ENCODE data around the gene ZNF548.

Gene ZNF548

GRCh38 chr19:57389730-57390598, at the start of gene ZNF548:
TSS of gene ZNF548 (plus strand) at chr19:57389854. CDS start at chr19:57390100, 246 bp downstream.
- Histone ChIP-seq H3K27ac (ENCODE audit: poor library complexity, severe bottlenecking) (peak within 1 kb of the TSS; percentile 32), H3K36me3 (ENCODE audit: low read depth) (peaks cover 18% of the 10 kb centered on the region), H3K4me1 (ENCODE audit: insufficient read depth, poor library complexity, severe bottlenecking) (peaks cover 11% of the 10 kb centered on the region), H3K9me3 (ENCODE audit: severe bottlenecking) (no peaks in the 10 kb centered on the region), H3K4me3 (ENCODE audit: severe bottlenecking) (peak within 1 kb of the TSS; percentile 67), H3K27me3 (ENCODE audit: insufficient read depth, poor library complexity, severe bottlenecking) (no peaks in the 10 kb centered on the region)
- peak; percentile 98 for ATAC-seq (ENCODE audit: low read depth)
- DNase-seq (ENCODE audit: low spot score) = peak; percentile 95
- TF ChIP-seq, protein P1, sequence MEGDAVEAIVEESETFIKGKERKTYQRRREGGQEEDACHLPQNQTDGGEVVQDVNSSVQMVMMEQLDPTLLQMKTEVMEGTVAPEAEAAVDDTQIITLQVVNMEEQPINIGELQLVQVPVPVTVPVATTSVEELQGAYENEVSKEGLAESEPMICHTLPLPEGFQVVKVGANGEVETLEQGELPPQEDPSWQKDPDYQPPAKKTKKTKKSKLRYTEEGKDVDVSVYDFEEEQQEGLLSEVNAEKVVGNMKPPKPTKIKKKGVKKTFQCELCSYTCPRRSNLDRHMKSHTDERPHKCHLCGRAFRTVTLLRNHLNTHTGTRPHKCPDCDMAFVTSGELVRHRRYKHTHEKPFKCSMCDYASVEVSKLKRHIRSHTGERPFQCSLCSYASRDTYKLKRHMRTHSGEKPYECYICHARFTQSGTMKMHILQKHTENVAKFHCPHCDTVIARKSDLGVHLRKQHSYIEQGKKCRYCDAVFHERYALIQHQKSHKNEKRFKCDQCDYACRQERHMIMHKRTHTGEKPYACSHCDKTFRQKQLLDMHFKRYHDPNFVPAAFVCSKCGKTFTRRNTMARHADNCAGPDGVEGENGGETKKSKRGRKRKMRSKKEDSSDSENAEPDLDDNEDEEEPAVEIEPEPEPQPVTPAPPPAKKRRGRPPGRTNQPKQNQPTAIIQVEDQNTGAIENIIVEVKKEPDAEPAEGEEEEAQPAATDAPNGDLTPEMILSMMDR (IDR thresholded peaks at IDR 0.05; ENCODE audit: poor library complexity, severe bottlenecking) = peak; percentile 21

DNA sequence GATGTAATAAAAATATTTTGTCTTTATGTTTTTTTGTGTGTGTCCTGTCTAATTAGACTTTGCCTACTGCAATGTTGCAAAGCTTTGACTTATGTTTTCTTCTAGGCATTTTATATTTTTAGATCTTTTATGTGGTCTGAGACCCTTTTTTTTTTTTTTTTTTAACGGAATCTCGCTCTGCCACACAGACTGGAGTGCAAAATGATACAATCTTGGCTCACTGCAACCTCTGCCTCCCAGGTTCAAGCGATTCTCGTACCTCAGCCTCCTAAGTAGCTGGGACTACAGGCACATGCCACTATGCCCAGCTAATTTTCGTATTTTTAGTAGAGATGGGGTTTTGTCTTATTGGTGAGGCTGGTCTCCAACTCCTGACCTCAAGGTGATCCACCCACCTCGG, 47.1 kb upstream of the ZNF548 start:
- Histone ChIP-seq H3K27ac (ENCODE audit: poor library complexity, severe bottlenecking) (no peak overlapping the region), H3K9me3 (ENCODE audit: severe bottlenecking) (no peaks in the 10 kb centered on the region), H3K4me1 (ENCODE audit: insufficient read depth, poor library complexity, severe bottlenecking) (no peaks in the 10 kb centered on the region), H3K36me3 (ENCODE audit: low read depth) (no peaks in the 10 kb centered on the region), H3K27me3 (ENCODE audit: insufficient read depth, poor library complexity, severe bottlenecking) (no peaks in the 10 kb centered on the region), H3K4me3 (ENCODE audit: severe bottlenecking) (no peak overlapping the region)
- TF ChIP-seq, protein P1 (IDR thresholded peaks at IDR 0.05; ENCODE audit: poor library complexity, severe bottlenecking) = no peak
- no peak for ATAC-seq (ENCODE audit: low read depth)
- DNase-seq (ENCODE audit: low spot score) = no peak

GRCh38 chr19:57348136-57348535, 41.5 kb upstream of the ZNF548 start:
- no peaks in the 10 kb centered on the region for H3K27me3 ChIP-seq (ENCODE audit: insufficient read depth, poor library complexity, severe bottlenecking)
- H3K9me3 ChIP-seq (ENCODE audit: severe bottlenecking) = no peaks in the 10 kb centered on the region
- no peak overlapping the region for H3K27ac ChIP-seq (ENCODE audit: poor library complexity, severe bottlenecking)
- peaks cover 1% of the 10 kb centered on the region for H3K36me3 ChIP-seq (ENCODE audit: low read depth)
- TF ChIP-seq, protein P1 (IDR thresholded peaks at IDR 0.05; ENCODE audit: poor library complexity, severe bottlenecking) = no peak
- ATAC-seq (ENCODE audit: low read depth) (no peak), DNase-seq (ENCODE audit: low spot score) (no peak)
- H3K4me3 ChIP-seq (ENCODE audit: severe bottlenecking) = no peak overlapping the region
- peaks cover 5% of the 10 kb centered on the region for H3K4me1 ChIP-seq (ENCODE audit: insufficient read depth, poor library complexity, severe bottlenecking)

DNA sequence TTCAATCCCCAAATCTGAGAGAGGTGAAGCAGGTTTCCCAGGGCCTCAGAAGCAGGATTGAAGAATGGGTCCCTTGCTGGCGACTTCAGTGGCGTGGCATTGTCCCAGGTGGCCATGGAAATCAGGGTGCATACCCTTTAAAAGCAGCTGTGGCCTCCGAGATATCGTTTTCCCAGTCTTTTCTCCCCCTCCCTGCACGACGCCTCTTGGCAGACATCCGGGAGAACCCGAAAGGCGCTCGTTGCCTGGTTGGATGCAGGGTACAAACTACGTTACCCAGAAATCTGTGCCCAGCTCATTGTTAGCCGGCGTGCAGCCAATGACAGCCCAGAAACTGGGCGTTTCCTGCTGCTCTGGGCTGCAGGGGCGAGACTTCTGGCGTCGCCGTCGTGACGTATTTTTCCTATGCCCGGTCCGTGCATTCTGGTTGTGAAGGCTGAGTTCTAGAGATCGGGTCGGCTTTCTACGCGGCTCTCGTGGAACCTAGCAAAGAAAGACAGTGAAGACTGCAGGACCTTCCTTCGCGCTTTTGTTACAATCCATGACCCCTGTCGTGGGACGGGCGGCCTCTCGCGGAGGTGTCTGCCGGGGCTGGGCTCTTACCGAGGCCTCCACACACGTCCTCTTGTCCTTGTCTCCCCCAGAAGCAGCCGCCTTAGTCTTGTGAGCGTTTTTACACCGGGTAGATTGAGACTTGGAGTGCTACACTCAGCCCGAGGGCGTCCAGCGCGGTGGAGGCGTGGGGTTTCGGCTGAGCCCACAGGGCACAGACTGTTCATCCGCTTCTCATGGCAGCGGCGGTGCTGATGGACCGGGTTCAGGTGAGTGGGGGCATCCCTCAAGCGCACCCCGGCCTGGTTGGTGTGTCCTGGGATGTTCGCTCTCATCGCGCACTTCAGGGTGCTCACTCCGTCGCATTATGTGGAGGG, 38.5 kb upstream of the ZNF548 start, which contains the start of gene ZNF304:
ZNF304 (plus strand) TSS at position 395 of the 929 bp plus-strand sequence; CDS start at position 789, 394 bp downstream.
- H3K9me3 ChIP-seq (ENCODE audit: severe bottlenecking) = no peaks in the 10 kb centered on the region
- peaks cover 5% of the 10 kb centered on the region for H3K4me1 ChIP-seq (ENCODE audit: insufficient read depth, poor library complexity, severe bottlenecking)
- H3K27ac ChIP-seq (ENCODE audit: poor library complexity, severe bottlenecking) = no peak within 1 kb of the TSS
- TF ChIP-seq, protein P1 (IDR thresholded peaks at IDR 0.05; ENCODE audit: poor library complexity, severe bottlenecking) = no peak
- peaks cover 24% of the 10 kb centered on the region for H3K36me3 ChIP-seq (ENCODE audit: low read depth)
- ATAC-seq (ENCODE audit: low read depth) (peak; percentile 100), DNase-seq (ENCODE audit: low spot score) (peak; percentile 89)
- peak within 1 kb of the TSS; percentile 74 for H3K4me3 ChIP-seq (ENCODE audit: severe bottlenecking)
- no peaks in the 10 kb centered on the region for H3K27me3 ChIP-seq (ENCODE audit: insufficient read depth, poor library complexity, severe bottlenecking)
